NB4 (cell line): ENCODE results near the gene RPL14.

Experiments used
- POLR2A ChIP-seq: IDR thresholded peaks from 2 replicates; pipeline ENCODE4 v1.6.1; 2011; ENCODE audit warnings: mild to moderate bottlenecking; ENCODE audit not compliant: insufficient read length; ENCODE audit errors: extremely low read depth
- TF ChIP-seq, protein P1 (sequence below): IDR thresholded peaks from one replicate; pipeline ENCODE4 v1.5.1; 2012; ENCODE audit warnings: low read depth, low read length

DNA sequence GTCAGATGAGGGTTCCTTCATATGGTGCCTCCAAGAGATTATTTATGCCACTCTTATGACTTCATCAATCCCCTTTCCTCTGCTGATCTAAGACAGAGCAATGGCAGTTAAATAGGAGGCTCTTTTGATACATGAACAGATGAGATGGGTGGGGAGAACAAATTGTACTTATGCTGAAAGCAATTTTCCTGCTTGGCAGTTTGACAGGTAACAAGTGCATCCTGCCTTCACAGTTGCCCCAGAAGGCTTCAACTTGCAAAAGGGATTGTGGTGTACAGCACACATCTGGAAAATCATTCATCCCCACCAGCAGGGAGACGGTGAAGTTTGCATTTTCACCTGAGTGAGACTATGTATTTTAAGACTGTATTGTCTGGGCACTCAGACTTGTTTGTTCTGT lies 42.9 kb upstream of the RPL14 start:
- TF ChIP-seq, protein P1, sequence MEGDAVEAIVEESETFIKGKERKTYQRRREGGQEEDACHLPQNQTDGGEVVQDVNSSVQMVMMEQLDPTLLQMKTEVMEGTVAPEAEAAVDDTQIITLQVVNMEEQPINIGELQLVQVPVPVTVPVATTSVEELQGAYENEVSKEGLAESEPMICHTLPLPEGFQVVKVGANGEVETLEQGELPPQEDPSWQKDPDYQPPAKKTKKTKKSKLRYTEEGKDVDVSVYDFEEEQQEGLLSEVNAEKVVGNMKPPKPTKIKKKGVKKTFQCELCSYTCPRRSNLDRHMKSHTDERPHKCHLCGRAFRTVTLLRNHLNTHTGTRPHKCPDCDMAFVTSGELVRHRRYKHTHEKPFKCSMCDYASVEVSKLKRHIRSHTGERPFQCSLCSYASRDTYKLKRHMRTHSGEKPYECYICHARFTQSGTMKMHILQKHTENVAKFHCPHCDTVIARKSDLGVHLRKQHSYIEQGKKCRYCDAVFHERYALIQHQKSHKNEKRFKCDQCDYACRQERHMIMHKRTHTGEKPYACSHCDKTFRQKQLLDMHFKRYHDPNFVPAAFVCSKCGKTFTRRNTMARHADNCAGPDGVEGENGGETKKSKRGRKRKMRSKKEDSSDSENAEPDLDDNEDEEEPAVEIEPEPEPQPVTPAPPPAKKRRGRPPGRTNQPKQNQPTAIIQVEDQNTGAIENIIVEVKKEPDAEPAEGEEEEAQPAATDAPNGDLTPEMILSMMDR, result no peak
- no peak for TF ChIP-seq POLR2A
